ENCODE results near the gene MCOLN2. TPM values are rescaled to one million over a fixed set of nuclear protein-coding genes. Genes with fewer than 3 reads are reported as not detected.

Gene MCOLN2
- total RNA-seq, 1 experiment from 2014 or later, result 22.5 TPM

GRCh38 chr1:85001742-85002141 lies 4.8 kb upstream of the MCOLN2 start:
- ATAC-seq, result no peak
- intact Hi-C loops (cut with micrococcal nuclease; ENCODE audit: unreplicated experiment), result no loop called here
- CTCF ChIA-PET, result interaction anchor here (1.0 kb wide), 1 partner anchor 57 kb away, joined by 4 read pairs; no protein-coding TSS in a partner anchor

GRCh38 chr1:84998642-84999280 lies 1.8 kb upstream of the MCOLN2 start:
- BruUV-seq (replicated peaks), result no TSS peak
- peaks cover 24% of the 10 kb centered on the region for H3K27me3 ChIP-seq (ENCODE audit: control insufficient read depth, insufficient read depth, low read length)
- ATAC-seq, result no peak

More at GRCh38 chr1:85001742-85002141, 4.8 kb upstream of the MCOLN2 start:
- Histone ChIP-seq H3K27me3 (ENCODE audit: control insufficient read depth, insufficient read depth, low read length) (peaks cover 24% of the 10 kb centered on the region), H3K27ac (ENCODE audit: low read length) (no peak overlapping the region), H3K36me3 (ENCODE audit: control insufficient read depth, insufficient read depth, low read length) (no peaks in the 10 kb centered on the region), H3K4me3 (ENCODE audit: low read depth in 2 of 2, low read length in 2 of 2) (no peak overlapping the region), H3K4me1 (ENCODE audit: control insufficient read depth, insufficient read depth, low read length) (no peaks in the 10 kb centered on the region; the same call in 1 of the 2 replicates), H3K9me3 (ENCODE audit: control insufficient read depth, insufficient read depth, low read depth, low read length) (no peaks in the 10 kb centered on the region)
- in situ Hi-C loops (cut with HindIII; ENCODE audit: low pct_unique_long_range_greater_than_20kb, low sequenced_read_pairs), result no loop called here
- POLR2A ChIA-PET, result no interaction called here
- DNase-seq (ENCODE audit: low read depth, low spot score), result no peak
- TF ChIP-seq CTCF (IDR thresholded peaks at IDR 0.05), result no peak
- TF ChIP-seq POLR2AphosphoS5 (IDR thresholded peaks at IDR 0.05; ENCODE audit: low read depth, low read length), result no peak
- no peak for TF ChIP-seq TCF7L2 (IDR thresholded peaks at IDR 0.05; ENCODE audit: low read depth, low read length)
- TF ChIP-seq SIN3A (IDR thresholded peaks at IDR 0.05; ENCODE audit: borderline replicate concordance, insufficient read depth, low read depth, low read length), result no peak
- TF ChIP-seq REST (IDR thresholded peaks at IDR 0.05; ENCODE audit: insufficient read depth in 1 of 2, low read depth in 2 of 2, low read length in 1 of 2), result no peak
- no TSS peak for BruUV-seq (replicated peaks)

More at GRCh38 chr1:84998642-84999280, 1.8 kb upstream of the MCOLN2 start:
- CTCF ChIA-PET, result no interaction called here
- Histone ChIP-seq H3K4me1 (ENCODE audit: control insufficient read depth, insufficient read depth, low read length) (peaks cover 9% of the 10 kb centered on the region; the same call in 1 of the 2 replicates), H3K27ac (ENCODE audit: low read length) (no peak overlapping the region), H3K9me3 (ENCODE audit: control insufficient read depth, insufficient read depth, low read depth, low read length) (no peaks in the 10 kb centered on the region), H3K4me3 (ENCODE audit: low read depth in 2 of 2, low read length in 2 of 2) (peak overlapping the region; percentile 64 to 86), H3K36me3 (ENCODE audit: control insufficient read depth, insufficient read depth, low read length) (no peaks in the 10 kb centered on the region)
- no peak for DNase-seq (ENCODE audit: low read depth, low spot score)
- in situ Hi-C loops (cut with HindIII; ENCODE audit: low pct_unique_long_range_greater_than_20kb, low sequenced_read_pairs), result no loop called here
- POLR2A ChIA-PET, result no interaction called here
- TF ChIP-seq CTCF (IDR thresholded peaks at IDR 0.05) (no peak), TCF7L2 (IDR thresholded peaks at IDR 0.05; ENCODE audit: low read depth, low read length) (no peak), POLR2AphosphoS5 (IDR thresholded peaks at IDR 0.05; ENCODE audit: low read depth, low read length) (no peak), SIN3A (IDR thresholded peaks at IDR 0.05; ENCODE audit: borderline replicate concordance, insufficient read depth, low read depth, low read length) (no peak), REST (IDR thresholded peaks at IDR 0.05; ENCODE audit: insufficient read depth in 1 of 2, low read depth in 2 of 2, low read length in 1 of 2) (no peak)
- intact Hi-C loops (cut with micrococcal nuclease; ENCODE audit: unreplicated experiment), result no loop called here
